HG03103 (cell line): ENCODE results near the gene ACSF3.
"Not testable (repeated sequence)": the region's sequence is repeated elsewhere in the genome, so short reads cannot be mapped to it uniquely, and the experiment has no call there.

Experiments used
- ATAC-seq: cut with Tn5 transposase; IDR thresholded peaks from one replicate; pipeline ENCODE4 v1.9.1; 2021; ENCODE audit warnings: low read depth; ENCODE audit not compliant: unreplicated experiment

ACSF3 gene

DNA sequence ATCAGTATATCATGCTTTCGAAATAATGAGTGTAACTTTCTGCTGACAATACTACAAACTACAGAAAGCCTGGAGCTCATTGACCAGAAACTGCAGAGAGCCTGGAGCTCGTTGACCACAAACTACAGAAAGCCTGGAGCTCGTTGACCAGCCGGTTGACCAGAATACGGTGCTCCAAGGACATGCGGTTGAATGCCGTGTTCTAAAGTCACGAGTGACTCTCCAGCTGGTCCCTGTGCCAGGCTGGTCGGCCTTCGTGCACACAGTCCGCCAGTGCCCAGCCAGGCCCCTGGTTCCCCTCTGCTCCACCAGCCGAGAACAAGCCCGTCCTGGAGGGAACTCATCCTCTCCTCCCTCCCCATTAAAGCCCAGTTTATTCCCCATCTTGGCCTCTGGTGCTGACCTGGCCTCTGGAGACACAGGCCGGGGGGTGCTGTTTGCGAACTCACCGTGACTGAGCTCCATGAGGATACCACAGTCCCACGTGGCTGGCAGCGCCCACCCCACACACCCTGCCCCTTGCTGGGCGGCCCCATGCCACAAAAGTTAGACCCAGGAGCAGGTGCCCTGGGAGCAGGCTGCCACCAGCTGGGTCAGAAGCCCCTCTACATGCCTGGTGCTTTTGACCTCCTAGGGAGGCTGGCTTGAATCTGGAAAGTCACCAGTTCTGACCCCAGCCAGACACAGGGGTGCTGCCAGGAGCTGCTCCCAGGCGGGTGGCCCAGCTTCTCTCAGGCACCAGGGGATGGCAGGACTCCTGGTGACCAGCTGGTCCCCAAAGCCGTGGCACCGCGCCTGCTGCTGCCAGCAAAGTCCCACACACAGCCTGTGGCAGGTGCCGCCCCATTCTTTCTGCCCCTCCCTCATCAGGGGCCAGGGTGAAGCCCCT lies 62.4 kb downstream of the ACSF3 start:
- ATAC-seq: no peak

DNA sequence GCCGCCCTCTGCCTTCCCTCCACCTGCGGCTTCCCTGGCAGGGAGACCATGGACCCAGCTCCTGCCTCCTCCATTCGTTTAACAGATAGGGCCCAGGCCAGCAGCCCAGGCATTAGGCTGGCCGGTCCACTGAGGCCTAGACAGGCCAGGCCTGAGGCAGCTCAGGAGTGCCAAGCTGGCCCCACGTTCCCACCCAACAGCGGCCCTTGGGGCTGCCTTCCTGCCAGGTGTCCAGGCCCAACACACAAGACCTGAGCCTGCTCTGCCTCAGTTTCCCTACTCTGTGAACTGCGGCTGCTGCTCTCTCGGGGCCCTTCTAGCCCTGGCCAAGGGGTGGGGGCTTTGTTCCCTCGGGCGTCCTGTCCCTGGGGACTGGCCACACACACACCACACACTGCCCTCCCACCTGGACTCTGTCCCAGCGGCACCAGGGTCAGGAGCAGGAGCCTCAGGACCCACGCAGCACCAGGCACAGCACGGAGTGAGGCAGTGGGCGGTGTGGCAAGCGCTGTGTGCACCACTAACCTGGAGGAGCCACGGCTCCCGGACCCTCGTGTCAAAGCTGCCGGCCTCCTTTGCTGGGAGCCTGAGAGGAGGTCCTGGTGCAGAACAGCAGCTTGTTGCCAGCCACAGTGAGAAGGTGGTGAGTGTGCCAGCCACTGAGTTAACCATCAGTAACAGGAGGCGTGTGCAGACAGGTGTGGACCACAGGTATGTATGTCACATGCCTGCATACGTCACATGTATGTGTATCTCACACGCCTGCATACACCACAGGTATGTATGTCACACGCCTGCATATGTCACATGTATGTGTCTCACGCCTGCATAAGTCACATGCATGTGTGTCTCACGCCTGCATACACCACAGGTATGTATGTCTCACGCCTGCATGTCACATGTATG lies 63.3 kb downstream of the ACSF3 start:
- ATAC-seq: no peak

DNA sequence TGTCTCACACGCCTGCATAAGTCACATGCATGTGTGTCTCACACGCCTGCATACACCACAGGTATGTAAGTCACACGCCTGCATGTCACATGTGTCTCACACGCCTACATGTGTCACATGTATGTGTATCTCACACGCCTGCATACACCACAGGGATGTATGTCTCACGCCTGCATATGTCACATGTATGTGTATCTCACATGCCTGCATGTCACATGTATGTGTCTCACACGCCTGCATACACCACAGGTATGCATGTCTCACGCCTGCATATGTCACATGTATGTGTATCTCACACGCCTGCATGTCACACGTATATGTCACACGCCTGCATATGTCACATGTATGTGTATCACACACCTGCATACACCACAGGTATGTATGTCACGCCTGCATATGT lies 64.1 kb downstream of the ACSF3 start:
- no peak for ATAC-seq

- no peak for ATAC-seq
These were observed 65.6 kb downstream of the ACSF3 start for GRCh38 chr16:89159066-89159849.

GRCh38 chr16:89159850-89160354 lies 66.2 kb downstream of the ACSF3 start:
- ATAC-seq: no peak

DNA sequence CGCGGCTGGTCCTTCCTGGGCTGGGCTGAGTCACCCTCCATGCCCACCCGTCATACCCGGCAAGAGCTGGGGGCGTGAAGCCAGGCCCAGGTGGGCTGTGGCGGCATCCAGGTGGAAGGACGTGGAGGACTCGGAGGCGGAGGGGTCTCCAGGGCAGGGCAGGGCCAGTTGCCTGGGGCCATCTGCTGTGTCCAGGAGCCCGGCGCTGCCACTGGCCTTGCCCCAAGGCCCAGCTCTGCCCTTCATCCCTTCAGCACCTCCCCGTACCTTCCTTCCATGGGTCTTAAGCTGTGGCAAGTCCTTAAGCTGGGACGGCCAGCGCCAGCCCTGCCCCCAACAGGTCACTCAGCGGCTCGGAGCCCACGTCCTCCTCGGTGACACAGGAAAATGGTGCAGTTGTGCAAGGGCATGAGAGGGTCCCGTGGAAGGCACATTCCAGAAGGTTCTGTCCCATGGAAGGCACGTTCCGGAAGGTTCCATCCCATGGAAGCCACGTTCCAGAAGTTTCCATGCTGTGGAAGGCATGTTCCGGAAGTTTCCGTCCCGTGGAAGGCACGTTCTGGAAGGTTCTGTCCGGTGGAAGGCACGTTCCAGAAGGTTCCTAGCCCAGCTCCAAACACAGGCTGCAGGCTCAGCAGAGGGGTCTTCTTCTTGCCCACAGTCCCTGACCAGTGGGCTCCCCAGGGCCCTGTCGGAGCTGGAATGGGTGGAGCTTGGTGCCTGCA lies 67.5 kb downstream of the ACSF3 start:
- ATAC-seq: no peak

DNA sequence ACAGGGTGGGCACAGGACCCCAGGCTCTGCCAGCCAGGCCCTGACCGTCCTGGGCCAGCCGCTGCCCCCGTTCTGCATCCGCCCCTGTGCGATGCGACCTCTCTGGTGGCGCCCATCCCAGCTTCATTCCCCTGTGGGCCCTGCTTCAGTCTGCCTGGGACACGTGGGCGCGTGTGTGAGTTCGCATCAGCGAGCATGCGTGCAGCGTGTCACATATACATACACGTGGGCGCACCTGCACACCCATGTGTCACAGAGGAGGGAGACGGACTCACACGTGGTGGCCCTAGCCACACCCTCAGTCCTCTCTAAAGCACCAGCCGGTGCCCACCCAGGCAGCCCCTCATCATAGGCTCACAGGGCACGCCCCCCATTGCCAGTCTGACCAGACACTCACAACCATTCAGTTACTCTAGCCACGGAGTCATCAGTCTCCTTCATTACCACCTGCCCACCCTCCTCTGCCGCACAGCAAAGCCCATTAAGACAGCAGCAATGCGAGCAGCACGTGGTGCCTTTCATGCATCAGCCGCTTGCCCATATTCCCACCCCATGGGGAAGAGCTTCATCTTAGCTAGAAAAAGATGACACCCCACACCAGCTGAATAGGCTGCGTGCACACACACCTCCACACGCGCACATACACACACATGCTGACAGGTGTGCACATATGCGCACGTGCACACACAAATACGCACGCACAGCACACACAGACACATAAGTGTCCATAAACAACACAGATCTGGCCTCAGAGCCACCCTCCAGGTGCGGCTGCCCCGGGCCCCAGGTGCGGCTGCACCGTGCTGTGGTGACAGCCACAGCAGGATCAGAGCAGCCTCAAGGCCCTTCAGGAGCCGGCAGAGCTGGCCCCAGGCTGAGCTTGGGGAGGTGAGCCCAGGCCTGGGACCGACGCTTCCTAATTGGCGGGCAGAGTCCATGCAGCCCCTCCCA lies 68.4 kb downstream of the ACSF3 start:
- no peak for ATAC-seq

- ATAC-seq: no peak
These were observed 69.6 kb downstream of the ACSF3 start for GRCh38 chr16:89163297-89163696.

- ATAC-seq: no peak
These were observed 70.8 kb downstream of the ACSF3 start for GRCh38 chr16:89164436-89164835.

- no peak for ATAC-seq
These were observed 71.4 kb downstream of the ACSF3 start for GRCh38 chr16:89164847-89165680.

- ATAC-seq: not testable (repeated sequence)
These were observed 72.0 kb downstream of the ACSF3 start for GRCh38 chr16:89165681-89165979.

- ATAC-seq: no peak
These were observed 73.2 kb downstream of the ACSF3 start for GRCh38 chr16:89166696-89167424.

- ATAC-seq: no peak
These were observed 73.8 kb downstream of the ACSF3 start for GRCh38 chr16:89167425-89167941.

DNA sequence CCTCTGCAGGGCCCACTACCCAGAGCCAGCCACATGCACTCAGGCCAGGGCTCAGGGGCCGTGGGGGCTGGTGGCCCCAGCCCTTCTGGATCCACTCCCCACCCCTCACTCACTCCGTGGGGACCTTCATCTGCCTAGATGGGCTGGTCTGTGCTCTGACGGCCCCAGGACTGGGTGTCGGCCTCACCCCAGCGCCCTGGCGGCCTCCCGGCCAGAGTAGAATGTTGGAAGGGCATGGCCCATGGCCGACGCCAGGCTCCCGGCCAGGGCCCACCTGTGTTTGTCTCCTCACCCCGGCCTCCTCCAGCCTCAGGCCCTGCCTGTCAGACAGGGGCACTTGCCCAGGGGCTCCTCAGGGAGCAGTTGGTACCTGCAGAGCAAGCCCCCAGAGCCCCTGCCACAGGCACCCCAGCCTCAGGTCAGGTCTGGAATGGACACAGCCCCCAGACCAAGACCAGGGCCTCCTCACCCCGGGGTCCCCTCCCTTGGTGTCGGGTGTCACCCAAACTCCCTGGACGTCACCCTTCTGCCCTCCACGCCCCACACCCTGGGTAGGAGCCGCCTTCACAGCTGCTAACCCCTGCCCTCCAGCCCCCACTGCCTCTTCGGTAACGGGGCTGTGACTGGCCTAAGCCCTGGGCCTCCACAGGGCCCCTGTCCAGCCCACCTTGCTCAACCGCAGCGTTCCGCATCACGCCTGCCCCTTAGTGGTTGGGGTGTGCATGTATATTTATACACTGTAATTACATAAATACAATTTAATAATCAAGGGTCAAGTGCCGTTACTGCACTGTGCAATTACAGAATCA lies 74.9 kb downstream of the ACSF3 start:
- ATAC-seq: no peak

GRCh38 chr16:89169778-89170177 lies 76.1 kb downstream of the ACSF3 start:
- no peak for ATAC-seq
